ENCODE measurements around the gene UBE2E3.
"Not testable (repeated sequence)": the region's sequence is repeated elsewhere in the genome, so short reads cannot be mapped to it uniquely, and the experiment has no call there.

Gene UBE2E3

DNA sequence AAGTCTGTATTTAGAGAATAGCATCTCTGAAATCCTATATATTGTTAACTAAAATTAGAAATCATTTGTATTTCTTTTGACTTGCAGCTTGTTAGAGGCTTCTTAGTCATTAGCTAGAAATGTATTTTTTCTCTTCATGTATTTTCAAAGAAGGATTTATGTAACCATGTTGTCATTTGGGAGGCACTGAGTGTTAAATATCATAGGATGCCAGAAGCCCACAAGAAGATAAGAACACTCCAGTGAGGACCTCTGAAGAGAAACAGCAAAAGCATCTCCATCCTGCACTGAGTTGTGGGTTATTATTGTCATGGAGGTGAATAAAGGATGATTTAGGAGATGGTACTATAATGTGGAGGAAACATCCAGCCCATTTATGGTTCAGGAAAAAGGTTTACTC is 93.5 kb downstream of the UBE2E3 start:
- DNase-seq (ENCODE audit: low read depth in 4 of 4, low spot score in 1 of 4), result no peak

- no peak for DNase-seq (ENCODE audit: low read depth in 4 of 4, low spot score in 1 of 4)
These were observed 94.1 kb downstream of the UBE2E3 start for GRCh38 chr2:181074457-181074856.

DNA sequence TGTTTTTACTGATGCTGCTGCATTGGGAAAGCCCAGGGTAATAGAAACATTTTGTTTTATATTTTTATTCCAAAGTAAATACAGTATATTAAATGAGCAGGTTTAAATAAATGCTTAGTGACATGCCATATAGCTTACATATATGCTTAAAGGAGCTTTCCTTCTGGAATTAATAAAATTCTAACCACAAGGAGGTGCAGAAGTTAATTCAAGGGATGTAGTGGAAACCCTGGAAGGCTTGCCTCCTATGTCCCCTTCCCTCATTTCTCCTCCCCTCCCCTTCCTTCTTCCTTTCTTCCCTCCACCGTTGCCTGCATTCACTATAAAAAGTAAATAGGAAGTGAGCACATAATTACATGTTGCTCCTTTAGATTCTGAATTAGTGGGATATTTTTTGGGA is 96.3 kb downstream of the UBE2E3 start:
- no peak for DNase-seq (ENCODE audit: low read depth in 4 of 4, low spot score in 1 of 4)

DNA sequence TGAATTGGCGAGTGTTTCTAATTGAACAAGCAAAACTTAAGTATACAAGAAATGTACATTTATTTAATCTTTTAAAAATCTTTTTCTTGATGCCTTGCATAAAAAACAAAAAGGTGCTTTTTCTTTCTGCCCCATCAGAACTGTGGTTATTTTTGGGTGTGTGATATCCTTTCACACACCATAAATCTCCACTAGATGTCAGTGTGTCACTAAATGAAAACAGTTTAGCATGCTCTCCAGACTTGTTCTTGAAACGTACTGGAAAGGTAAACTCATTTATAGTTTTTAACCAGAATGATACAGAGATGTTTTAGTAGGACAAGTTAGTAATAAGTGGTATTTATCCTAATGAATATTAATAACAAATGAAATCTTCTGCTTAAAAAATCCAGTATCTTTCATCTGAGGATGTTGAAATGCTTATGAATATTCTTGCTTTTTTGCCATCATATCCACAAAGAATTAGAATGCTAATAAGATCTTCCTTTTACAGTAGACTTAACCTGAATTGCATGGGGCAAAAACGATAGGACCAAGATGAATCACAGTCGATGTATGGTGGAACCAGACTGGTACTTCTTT is 96.8 kb downstream of the UBE2E3 start:
- DNase-seq (ENCODE audit: low read depth in 4 of 4, low spot score in 1 of 4), result peak in 1 of 4 experiments; percentile 6

DNA sequence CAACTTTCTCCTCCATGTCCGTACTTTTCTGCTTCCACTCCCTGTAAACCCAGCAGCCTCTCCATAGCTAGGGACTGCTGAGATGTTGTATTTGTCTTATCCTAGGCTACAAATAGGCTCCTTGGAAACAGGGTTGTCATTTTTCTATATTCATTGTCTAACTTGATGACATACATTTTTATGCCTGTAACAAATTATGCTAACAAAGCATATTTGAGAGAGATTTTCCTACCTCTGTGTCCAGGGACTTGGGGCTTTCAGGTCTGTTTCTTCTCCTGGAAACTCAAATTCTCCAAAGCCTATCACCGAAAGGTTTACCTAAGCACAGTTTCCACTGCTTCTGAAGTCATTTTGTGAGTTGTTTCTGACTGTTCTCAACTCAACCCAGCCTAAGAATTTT is 102.7 kb downstream of the UBE2E3 start:
- DNase-seq (ENCODE audit: low read depth in 4 of 4, low spot score in 1 of 4), result no peak

DNA sequence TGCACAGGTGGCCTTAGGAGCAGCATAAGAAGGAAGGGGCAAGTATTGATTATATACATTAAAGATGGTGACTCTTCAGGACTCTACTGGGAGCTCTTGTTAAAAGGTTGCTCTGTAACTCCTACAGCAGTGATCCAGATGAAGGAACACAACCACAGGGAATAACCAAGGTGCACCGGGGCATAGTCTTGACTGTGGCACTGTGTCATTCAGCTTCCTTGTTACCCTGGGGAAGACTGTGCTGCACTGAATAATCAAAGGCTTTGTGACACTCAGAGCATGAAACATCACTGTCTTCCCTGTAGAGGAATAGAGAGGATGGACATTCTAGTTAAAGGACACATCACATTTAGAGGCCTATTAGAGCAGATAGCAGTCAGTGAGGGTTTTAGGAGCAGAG is 105.3 kb downstream of the UBE2E3 start:
- no peak for DNase-seq (ENCODE audit: low read depth in 4 of 4, low spot score in 1 of 4)

GRCh38 chr2:181091920-181092319 is 111.5 kb downstream of the UBE2E3 start:
- not testable (repeated sequence) for DNase-seq (ENCODE audit: low read depth in 4 of 4, low spot score in 1 of 4)

GRCh38 chr2:181095486-181095885 is 115.1 kb downstream of the UBE2E3 start:
- DNase-seq (ENCODE audit: low read depth in 4 of 4, low spot score in 1 of 4), result no peak

DNA sequence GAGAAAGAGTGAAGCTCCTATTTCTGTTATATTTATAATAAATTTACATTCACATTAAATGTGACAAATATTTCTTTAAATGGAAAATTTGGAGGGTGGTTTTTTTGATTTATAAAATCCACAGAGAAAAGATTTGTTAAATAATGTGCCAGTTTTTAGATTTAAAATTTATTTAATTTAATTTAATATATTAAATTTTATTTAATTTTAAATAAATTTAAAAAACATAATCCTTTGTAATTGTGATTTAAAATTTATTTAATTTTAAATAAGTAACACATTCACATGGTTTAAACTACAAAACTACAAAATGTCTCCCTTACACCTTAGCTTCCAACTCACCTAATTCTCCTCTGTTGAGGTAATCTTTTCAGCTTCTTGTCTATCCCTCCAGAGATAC is 123.3 kb downstream of the UBE2E3 start:
- no peak for DNase-seq (ENCODE audit: low read depth in 4 of 4, low spot score in 1 of 4)

GRCh38 chr2:181104512-181105115 is 124.2 kb downstream of the UBE2E3 start:
- no peak for DNase-seq (ENCODE audit: low read depth in 4 of 4, low spot score in 1 of 4)

GRCh38 chr2:181105562-181105961 is 125.2 kb downstream of the UBE2E3 start:
- DNase-seq (ENCODE audit: low read depth in 4 of 4, low spot score in 1 of 4), result no peak

DNA sequence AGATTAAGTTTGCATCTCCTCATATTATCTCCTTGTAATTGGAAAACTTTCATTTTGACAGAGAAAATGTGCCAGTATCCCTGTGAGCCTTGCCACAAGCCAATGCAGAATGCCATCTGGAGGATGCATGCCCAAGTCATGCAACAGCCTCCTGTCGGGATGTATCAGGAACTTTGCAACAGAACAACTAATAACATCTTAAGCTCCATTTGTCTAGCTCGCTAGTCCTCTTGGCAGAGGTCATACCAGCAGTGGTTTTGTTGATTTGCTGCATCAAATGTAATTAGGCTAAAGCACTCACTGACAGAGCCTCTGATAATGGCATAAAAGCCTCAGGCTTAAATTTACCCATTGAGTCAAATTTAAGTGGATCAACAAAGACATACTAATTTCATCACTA is 125.8 kb downstream of the UBE2E3 start:
- no peak for DNase-seq (ENCODE audit: low read depth in 4 of 4, low spot score in 1 of 4)

DNA sequence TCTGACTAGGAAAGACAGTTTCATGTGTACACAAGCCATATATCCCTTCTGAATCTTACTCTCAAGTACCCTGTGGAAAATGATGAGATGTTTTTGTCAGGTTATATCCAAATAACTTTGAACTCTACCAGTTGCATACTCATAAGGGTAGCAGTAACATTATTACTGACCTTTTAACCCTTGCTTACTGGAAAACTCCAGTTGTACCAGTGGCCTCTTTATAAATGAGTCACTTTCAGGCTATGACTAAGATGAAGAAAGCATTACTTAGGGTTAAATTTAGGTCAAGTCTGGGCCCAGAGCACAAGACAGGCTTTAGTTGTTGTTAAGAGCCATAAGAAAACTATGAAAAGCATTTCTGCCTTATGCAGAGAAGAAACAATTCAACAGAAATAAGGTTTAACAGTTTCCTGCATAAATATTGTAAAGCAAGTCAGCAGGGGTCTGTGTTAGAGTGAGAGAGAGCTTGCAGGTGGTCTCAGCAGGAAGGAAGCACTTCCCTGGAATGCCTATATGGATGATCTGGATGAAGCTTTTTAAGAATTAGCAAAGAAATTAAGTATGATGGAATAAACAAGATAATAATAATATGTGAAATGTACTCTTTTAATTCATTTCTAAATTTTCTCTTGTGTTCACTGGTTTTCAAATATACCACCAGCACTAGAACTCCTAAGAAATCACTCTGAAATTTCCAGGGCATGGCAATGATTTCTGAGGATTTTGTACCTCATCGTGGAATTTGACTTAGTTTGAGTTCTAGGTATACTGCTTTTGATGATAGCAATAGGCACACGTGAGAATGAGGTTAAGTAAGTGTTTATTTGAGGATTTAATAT is 126.6 kb downstream of the UBE2E3 start:
- no peak for DNase-seq (ENCODE audit: low read depth in 4 of 4, low spot score in 1 of 4)

- no peak for DNase-seq (ENCODE audit: low read depth in 4 of 4, low spot score in 1 of 4)
These were observed 127.2 kb downstream of the UBE2E3 start for GRCh38 chr2:181107628-181107945.

DNA sequence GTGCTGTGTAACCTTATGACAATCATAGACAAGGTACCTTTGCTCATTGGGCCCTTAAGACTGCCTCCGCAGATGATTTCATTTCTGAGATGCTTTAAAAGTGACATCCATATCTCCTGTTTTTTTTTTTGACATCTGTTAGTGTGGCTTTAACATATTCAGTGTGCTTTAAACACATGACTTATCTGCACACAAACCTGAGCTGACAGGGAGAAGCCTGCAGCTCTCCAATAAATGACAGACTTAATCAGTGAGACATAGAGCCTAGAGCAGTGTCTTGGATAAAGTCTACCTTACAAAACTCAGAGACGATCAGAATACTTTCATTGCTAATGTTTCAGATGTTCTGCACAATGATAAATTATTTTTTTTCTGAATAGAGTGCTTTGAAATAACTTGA is 130.7 kb downstream of the UBE2E3 start:
- DNase-seq (ENCODE audit: low read depth in 4 of 4, low spot score in 1 of 4), result no peak

DNA sequence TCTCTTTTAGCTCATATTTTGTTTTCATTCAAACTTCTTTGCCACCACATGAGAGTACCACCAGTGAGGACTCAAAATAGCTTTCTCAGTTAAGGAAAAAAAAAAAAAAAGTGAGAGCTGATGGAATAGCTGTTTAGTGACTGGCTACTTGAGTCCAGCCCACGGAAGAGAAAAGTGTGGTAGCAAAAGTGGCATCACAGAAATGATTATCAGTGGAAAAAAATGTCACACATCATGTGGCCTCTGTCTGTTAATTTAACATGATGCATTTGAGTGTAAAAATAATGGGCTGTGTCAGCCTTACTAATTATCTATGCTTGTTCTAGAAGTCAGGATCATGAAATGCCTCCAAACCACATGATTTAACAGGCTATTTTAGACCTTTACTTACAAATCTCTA is 132.5 kb downstream of the UBE2E3 start:
- DNase-seq (ENCODE audit: low read depth in 4 of 4, low spot score in 1 of 4), result no peak

All from stimulated activated CD4-positive, alpha-beta T cell treated with anti-CD3 and anti-CD28 coated beads, Interleukin-1b, Interleukin-23, amount 100 ng/mL, for 24 hours (primary cell).